ENCODE data around the gene MEP1B.
"Not testable (repeated sequence)": the region's sequence is repeated elsewhere in the genome, so short reads cannot be mapped to it uniquely, and the experiment has no call there.

MEP1B gene

GRCh38 chr18:32183503-32183902 lies 6.3 kb upstream of the MEP1B start:
- no peak overlapping the region for H3K27ac Mint-ChIP-seq
- H3K4me3 Mint-ChIP-seq, result no peak overlapping the region
- no peaks in the 10 kb centered on the region for H3K4me1 Mint-ChIP-seq (ENCODE audit: low read depth)
- peaks cover 1% of the 10 kb centered on the region for H3K27me3 Mint-ChIP-seq
- intact Hi-C loops (cut with micrococcal nuclease), result no loop called here
- peaks cover 15% of the 10 kb centered on the region for H3K9me3 Mint-ChIP-seq
- no peaks in the 10 kb centered on the region for H3K36me3 Mint-ChIP-seq (ENCODE audit: low read depth)

GRCh38 chr18:32190209-32190608 lies 370 bp downstream of the MEP1B start:
- Mint-ChIP-seq H3K27me3 (peaks cover 1% of the 10 kb centered on the region), H3K4me3 (no peak overlapping the region), H3K36me3 (ENCODE audit: low read depth) (no peaks in the 10 kb centered on the region), H3K4me1 (ENCODE audit: low read depth) (no peaks in the 10 kb centered on the region), H3K9me3 (no peaks in the 10 kb centered on the region), H3K27ac (no peak overlapping the region)
- intact Hi-C loops (cut with micrococcal nuclease), result no loop called here

GRCh38 chr18:32195881-32196815 lies 6.3 kb downstream of the MEP1B start:
- intact Hi-C loops (cut with micrococcal nuclease), result no loop called here
- Mint-ChIP-seq H3K9me3 (no peaks in the 10 kb centered on the region), H3K27ac (no peak overlapping the region), H3K27me3 (no peaks in the 10 kb centered on the region), H3K4me1 (ENCODE audit: low read depth) (no peaks in the 10 kb centered on the region), H3K36me3 (ENCODE audit: low read depth) (no peaks in the 10 kb centered on the region), H3K4me3 (no peak overlapping the region)

GRCh38 chr18:32200766-32201165 lies 10.9 kb downstream of the MEP1B start:
- no peaks in the 10 kb centered on the region for H3K9me3 Mint-ChIP-seq
- peaks cover 1% of the 10 kb centered on the region for H3K27me3 Mint-ChIP-seq
- H3K27ac Mint-ChIP-seq, result no peak overlapping the region
- intact Hi-C loops (cut with micrococcal nuclease), result no loop called here
- no peaks in the 10 kb centered on the region for H3K36me3 Mint-ChIP-seq (ENCODE audit: low read depth)
- no peaks in the 10 kb centered on the region for H3K4me1 Mint-ChIP-seq (ENCODE audit: low read depth)
- H3K4me3 Mint-ChIP-seq, result no peak overlapping the region

GRCh38 chr18:32201948-32202672 lies 12.3 kb downstream of the MEP1B start:
- H3K27me3 Mint-ChIP-seq, result peaks cover 1% of the 10 kb centered on the region

GRCh38 chr18:32208023-32208422 lies 18.2 kb downstream of the MEP1B start:
- no peak overlapping the region for H3K4me3 Mint-ChIP-seq
- no peak overlapping the region for H3K27ac Mint-ChIP-seq
- H3K9me3 Mint-ChIP-seq, result no peaks in the 10 kb centered on the region
- H3K27me3 Mint-ChIP-seq, result peaks cover 1% of the 10 kb centered on the region
- H3K36me3 Mint-ChIP-seq (ENCODE audit: low read depth), result no peaks in the 10 kb centered on the region
- intact Hi-C loops (cut with micrococcal nuclease), result no loop called here
- no peaks in the 10 kb centered on the region for H3K4me1 Mint-ChIP-seq (ENCODE audit: low read depth)

More at GRCh38 chr18:32201948-32202672, 12.3 kb downstream of the MEP1B start:
- H3K9me3 Mint-ChIP-seq, result no peaks in the 10 kb centered on the region
- H3K4me1 Mint-ChIP-seq (ENCODE audit: low read depth), result no peaks in the 10 kb centered on the region
- intact Hi-C loops (cut with micrococcal nuclease), result no loop called here
- no peak overlapping the region for H3K27ac Mint-ChIP-seq
- H3K4me3 Mint-ChIP-seq, result no peak overlapping the region
- H3K36me3 Mint-ChIP-seq (ENCODE audit: low read depth), result no peaks in the 10 kb centered on the region

GRCh38 chr18:32208577-32208976 lies 18.7 kb downstream of the MEP1B start:
- Mint-ChIP-seq H3K4me3 (no peak overlapping the region), H3K27ac (no peak overlapping the region), H3K4me1 (ENCODE audit: low read depth) (no peaks in the 10 kb centered on the region), H3K9me3 (no peaks in the 10 kb centered on the region), H3K27me3 (peaks cover under 1% of the 10 kb centered on the region), H3K36me3 (ENCODE audit: low read depth) (no peaks in the 10 kb centered on the region)
- intact Hi-C loops (cut with micrococcal nuclease), result no loop called here

- no peaks in the 10 kb centered on the region for H3K4me1 Mint-ChIP-seq (ENCODE audit: low read depth)
- H3K4me3 Mint-ChIP-seq, result no peak overlapping the region
- no peak overlapping the region for H3K27ac Mint-ChIP-seq
- intact Hi-C loops (cut with micrococcal nuclease), result no loop called here
- no peaks in the 10 kb centered on the region for H3K36me3 Mint-ChIP-seq (ENCODE audit: low read depth)
- no peaks in the 10 kb centered on the region for H3K27me3 Mint-ChIP-seq
- H3K9me3 Mint-ChIP-seq, result no peaks in the 10 kb centered on the region
Observed at GRCh38 chr18:32209685-32210445, 20.0 kb downstream of the MEP1B start.

GRCh38 chr18:32213693-32214092 lies 23.9 kb downstream of the MEP1B start:
- no peaks in the 10 kb centered on the region for H3K4me1 Mint-ChIP-seq (ENCODE audit: low read depth)
- H3K27me3 Mint-ChIP-seq, result no peaks in the 10 kb centered on the region
- intact Hi-C loops (cut with micrococcal nuclease), result no loop called here
- no peak overlapping the region for H3K4me3 Mint-ChIP-seq
- H3K27ac Mint-ChIP-seq, result no peak overlapping the region
- H3K9me3 Mint-ChIP-seq, result no peaks in the 10 kb centered on the region
- no peaks in the 10 kb centered on the region for H3K36me3 Mint-ChIP-seq (ENCODE audit: low read depth)

GRCh38 chr18:32216390-32216789 lies 26.6 kb downstream of the MEP1B start:
- Mint-ChIP-seq H3K36me3 (ENCODE audit: low read depth) (no peaks in the 10 kb centered on the region), H3K4me1 (ENCODE audit: low read depth) (no peaks in the 10 kb centered on the region), H3K27ac (no peak overlapping the region), H3K4me3 (no peak overlapping the region), H3K27me3 (no peaks in the 10 kb centered on the region), H3K9me3 (no peaks in the 10 kb centered on the region)
- intact Hi-C loops (cut with micrococcal nuclease), result no loop called here

GRCh38 chr18:32219431-32220018 lies 29.7 kb downstream of the MEP1B start:
- intact Hi-C loops (cut with micrococcal nuclease), result no loop called here
- no peaks in the 10 kb centered on the region for H3K27me3 Mint-ChIP-seq

GRCh38 chr18:32233348-32233747 lies 43.5 kb downstream of the MEP1B start:
- H3K27me3 Mint-ChIP-seq; H3K36me3 Mint-ChIP-seq (ENCODE audit: low read depth); intact Hi-C loops (cut with micrococcal nuclease); H3K4me1 Mint-ChIP-seq (ENCODE audit: low read depth); H3K9me3 Mint-ChIP-seq; H3K27ac Mint-ChIP-seq; H3K4me3 Mint-ChIP-seq: not testable (repeated sequence)

More at GRCh38 chr18:32219431-32220018, 29.7 kb downstream of the MEP1B start:
- Mint-ChIP-seq H3K27ac (no peak overlapping the region), H3K4me3 (no peak overlapping the region), H3K4me1 (ENCODE audit: low read depth) (no peaks in the 10 kb centered on the region), H3K9me3 (no peaks in the 10 kb centered on the region), H3K36me3 (ENCODE audit: low read depth) (no peaks in the 10 kb centered on the region)

- Mint-ChIP-seq H3K9me3 (peaks cover 9% of the 10 kb centered on the region), H3K4me3 (no peak overlapping the region), H3K27me3 (no peaks in the 10 kb centered on the region), H3K4me1 (ENCODE audit: low read depth) (no peaks in the 10 kb centered on the region), H3K36me3 (ENCODE audit: low read depth) (no peaks in the 10 kb centered on the region), H3K27ac (no peak overlapping the region)
- intact Hi-C loops (cut with micrococcal nuclease), result no loop called here
Observed at GRCh38 chr18:32237049-32237448, 47.2 kb downstream of the MEP1B start.
